Adrenal gland (tissue), 5 donors: ENCODE data around the gene TSPAN7.

Experiments used
- CTCF ChIP-seq, 6 experiments: fragments of 450-650 bp in 4 of 6; fragments of 200-600 bp in 2 of 6; sonication (generic) in 1 of 6; IDR thresholded peaks; 1 replicate in 5 of 6; 2 replicates in 1 of 6; pipeline versions ENCODE4 v1.5.1 to v1.8.0; 2016 to 2021; ENCODE audit warnings: antibody characterized with exemption in 6 of 6, mild to moderate bottlenecking in 2 of 6, moderate library complexity in 1 of 6
- POLR2A ChIP-seq, 2 donors: fragments of 450-650 bp; IDR thresholded peaks; one replicate each; pipeline ENCODE4 v1.6.1; 2017; ENCODE audit warnings: antibody characterized with exemption in 2 of 2, mild to moderate bottlenecking in 2 of 2, moderate library complexity in 1 of 2
- donor health status: DM: no; HTN: no; CAD: no.

- TF ChIP-seq CTCF (IDR thresholded peaks at IDR 0.05) (no peak), POLR2A (IDR thresholded peaks at IDR 0.05) (no peak)
Observed at GRCh38 chrX:38718311-38718710, 157.0 kb downstream of the TSPAN7 start.
